Measurements from ENCODE around the gene BCL2L15. TPM values are rescaled to one million over a fixed set of nuclear protein-coding genes. Genes with fewer than 3 reads are reported as not detected.

BCL2L15 gene
- total RNA-seq, 1 experiment from 2014 or later, result 0.17 TPM

- no peak for TF ChIP-seq MAX (CRISPR knock-in tag; IDR thresholded peaks at IDR 0.05)
- no peak for TF ChIP-seq NFYB (CRISPR knock-in tag; conservative IDR thresholded peaks at IDR 0.05; ENCODE audit: low read depth)
- TF ChIP-seq EMX1 (CRISPR knock-in tag; IDR thresholded peaks at IDR 0.05), result no peak
- TF ChIP-seq OVOL2 (CRISPR knock-in tag; IDR thresholded peaks at IDR 0.05; ENCODE audit: borderline replicate concordance), result no peak
- TF ChIP-seq NFE2L1 (CRISPR knock-in tag; IDR thresholded peaks at IDR 0.05), result no peak
- no peak for TF ChIP-seq CDX4 (CRISPR knock-in tag; IDR thresholded peaks at IDR 0.05; ENCODE audit: borderline replicate concordance)
- no peak for TF ChIP-seq AR (CRISPR knock-in tag; IDR thresholded peaks at IDR 0.05)
- no peak for TF ChIP-seq ZNF671 (CRISPR knock-in tag; IDR thresholded peaks at IDR 0.05)
- TF ChIP-seq SOX15 (CRISPR knock-in tag; IDR thresholded peaks at IDR 0.05), result no peak
- TF ChIP-seq, protein P1, sequence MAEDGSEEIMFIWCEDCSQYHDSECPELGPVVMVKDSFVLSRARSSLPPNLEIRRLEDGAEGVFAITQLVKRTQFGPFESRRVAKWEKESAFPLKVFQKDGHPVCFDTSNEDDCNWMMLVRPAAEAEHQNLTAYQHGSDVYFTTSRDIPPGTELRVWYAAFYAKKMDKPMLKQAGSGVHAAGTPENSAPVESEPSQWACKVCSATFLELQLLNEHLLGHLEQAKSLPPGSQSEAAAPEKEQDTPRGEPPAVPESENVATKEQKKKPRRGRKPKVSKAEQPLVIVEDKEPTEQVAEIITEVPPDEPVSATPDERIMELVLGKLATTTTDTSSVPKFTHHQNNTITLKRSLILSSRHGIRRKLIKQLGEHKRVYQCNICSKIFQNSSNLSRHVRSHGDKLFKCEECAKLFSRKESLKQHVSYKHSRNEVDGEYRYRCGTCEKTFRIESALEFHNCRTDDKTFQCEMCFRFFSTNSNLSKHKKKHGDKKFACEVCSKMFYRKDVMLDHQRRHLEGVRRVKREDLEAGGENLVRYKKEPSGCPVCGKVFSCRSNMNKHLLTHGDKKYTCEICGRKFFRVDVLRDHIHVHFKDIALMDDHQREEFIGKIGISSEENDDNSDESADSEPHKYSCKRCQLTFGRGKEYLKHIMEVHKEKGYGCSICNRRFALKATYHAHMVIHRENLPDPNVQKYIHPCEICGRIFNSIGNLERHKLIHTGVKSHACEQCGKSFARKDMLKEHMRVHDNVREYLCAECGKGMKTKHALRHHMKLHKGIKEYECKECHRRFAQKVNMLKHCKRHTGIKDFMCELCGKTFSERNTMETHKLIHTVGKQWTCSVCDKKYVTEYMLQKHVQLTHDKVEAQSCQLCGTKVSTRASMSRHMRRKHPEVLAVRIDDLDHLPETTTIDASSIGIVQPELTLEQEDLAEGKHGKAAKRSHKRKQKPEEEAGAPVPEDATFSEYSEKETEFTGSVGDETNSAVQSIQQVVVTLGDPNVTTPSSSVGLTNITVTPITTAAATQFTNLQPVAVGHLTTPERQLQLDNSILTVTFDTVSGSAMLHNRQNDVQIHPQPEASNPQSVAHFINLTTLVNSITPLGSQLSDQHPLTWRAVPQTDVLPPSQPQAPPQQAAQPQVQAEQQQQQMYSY (CRISPR knock-in tag; IDR thresholded peaks at IDR 0.05), result no peak
- no peak for TF ChIP-seq NR3C1 (CRISPR knock-in tag; conservative IDR thresholded peaks at IDR 0.05; ENCODE audit: low read depth)
- TF ChIP-seq, protein P2, sequence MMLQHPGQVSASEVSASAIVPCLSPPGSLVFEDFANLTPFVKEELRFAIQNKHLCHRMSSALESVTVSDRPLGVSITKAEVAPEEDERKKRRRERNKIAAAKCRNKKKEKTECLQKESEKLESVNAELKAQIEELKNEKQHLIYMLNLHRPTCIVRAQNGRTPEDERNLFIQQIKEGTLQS (CRISPR knock-in tag; conservative IDR thresholded peaks at IDR 0.05), result no peak
- no peak for TF ChIP-seq USF2 (CRISPR knock-in tag; IDR thresholded peaks at IDR 0.05)
- TF ChIP-seq, protein P3, sequence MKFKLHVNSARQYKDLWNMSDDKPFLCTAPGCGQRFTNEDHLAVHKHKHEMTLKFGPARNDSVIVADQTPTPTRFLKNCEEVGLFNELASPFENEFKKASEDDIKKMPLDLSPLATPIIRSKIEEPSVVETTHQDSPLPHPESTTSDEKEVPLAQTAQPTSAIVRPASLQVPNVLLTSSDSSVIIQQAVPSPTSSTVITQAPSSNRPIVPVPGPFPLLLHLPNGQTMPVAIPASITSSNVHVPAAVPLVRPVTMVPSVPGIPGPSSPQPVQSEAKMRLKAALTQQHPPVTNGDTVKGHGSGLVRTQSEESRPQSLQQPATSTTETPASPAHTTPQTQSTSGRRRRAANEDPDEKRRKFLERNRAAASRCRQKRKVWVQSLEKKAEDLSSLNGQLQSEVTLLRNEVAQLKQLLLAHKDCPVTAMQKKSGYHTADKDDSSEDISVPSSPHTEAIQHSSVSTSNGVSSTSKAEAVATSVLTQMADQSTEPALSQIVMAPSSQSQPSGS (CRISPR knock-in tag; IDR thresholded peaks at IDR 0.05; ENCODE audit: borderline replicate concordance, low read depth), result no peak
- no peak for TF ChIP-seq IRF2 (CRISPR knock-in tag; IDR thresholded peaks at IDR 0.05; ENCODE audit: borderline replicate concordance, low read depth)
- TF ChIP-seq KAT7 (CRISPR knock-in tag; IDR thresholded peaks at IDR 0.05; ENCODE audit: borderline replicate concordance), result no peak
- TF ChIP-seq, protein P4, sequence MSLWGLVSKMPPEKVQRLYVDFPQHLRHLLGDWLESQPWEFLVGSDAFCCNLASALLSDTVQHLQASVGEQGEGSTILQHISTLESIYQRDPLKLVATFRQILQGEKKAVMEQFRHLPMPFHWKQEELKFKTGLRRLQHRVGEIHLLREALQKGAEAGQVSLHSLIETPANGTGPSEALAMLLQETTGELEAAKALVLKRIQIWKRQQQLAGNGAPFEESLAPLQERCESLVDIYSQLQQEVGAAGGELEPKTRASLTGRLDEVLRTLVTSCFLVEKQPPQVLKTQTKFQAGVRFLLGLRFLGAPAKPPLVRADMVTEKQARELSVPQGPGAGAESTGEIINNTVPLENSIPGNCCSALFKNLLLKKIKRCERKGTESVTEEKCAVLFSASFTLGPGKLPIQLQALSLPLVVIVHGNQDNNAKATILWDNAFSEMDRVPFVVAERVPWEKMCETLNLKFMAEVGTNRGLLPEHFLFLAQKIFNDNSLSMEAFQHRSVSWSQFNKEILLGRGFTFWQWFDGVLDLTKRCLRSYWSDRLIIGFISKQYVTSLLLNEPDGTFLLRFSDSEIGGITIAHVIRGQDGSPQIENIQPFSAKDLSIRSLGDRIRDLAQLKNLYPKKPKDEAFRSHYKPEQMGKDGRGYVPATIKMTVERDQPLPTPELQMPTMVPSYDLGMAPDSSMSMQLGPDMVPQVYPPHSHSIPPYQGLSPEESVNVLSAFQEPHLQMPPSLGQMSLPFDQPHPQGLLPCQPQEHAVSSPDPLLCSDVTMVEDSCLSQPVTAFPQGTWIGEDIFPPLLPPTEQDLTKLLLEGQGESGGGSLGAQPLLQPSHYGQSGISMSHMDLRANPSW (CRISPR knock-in tag; conservative IDR thresholded peaks at IDR 0.05; ENCODE audit: low read depth), result no peak
- Mint-ChIP-seq H3K9me3 (no peaks in the 10 kb centered on the region), H3K4me3 (no peak overlapping the region), H3K4me1 (no peaks in the 10 kb centered on the region), H3K36me3 (no peaks in the 10 kb centered on the region), H3K27me3 (ENCODE audit: low read depth) (no peaks in the 10 kb centered on the region; the same call in 1 of the 2 replicates), H3K27ac (no peak overlapping the region)
- ChIA-PET CTCF (no interaction called here), POLR2A (no interaction called here)
- no peak for DNase-seq (ENCODE audit: low spot score)
- no peak for ATAC-seq
Measured at GRCh38 chr1:113861641-113862040, 25.7 kb downstream of the BCL2L15 start.

Measured in WTC11 (cell line).